Measurements from ENCODE around the gene IRF5. TPM values are rescaled to one million over a fixed set of nuclear protein-coding genes. Genes with fewer than 3 reads are reported as not detected.

Gene IRF5
- total RNA-seq, 1 donor from 2014 or later: 1.8 TPM

DNA sequence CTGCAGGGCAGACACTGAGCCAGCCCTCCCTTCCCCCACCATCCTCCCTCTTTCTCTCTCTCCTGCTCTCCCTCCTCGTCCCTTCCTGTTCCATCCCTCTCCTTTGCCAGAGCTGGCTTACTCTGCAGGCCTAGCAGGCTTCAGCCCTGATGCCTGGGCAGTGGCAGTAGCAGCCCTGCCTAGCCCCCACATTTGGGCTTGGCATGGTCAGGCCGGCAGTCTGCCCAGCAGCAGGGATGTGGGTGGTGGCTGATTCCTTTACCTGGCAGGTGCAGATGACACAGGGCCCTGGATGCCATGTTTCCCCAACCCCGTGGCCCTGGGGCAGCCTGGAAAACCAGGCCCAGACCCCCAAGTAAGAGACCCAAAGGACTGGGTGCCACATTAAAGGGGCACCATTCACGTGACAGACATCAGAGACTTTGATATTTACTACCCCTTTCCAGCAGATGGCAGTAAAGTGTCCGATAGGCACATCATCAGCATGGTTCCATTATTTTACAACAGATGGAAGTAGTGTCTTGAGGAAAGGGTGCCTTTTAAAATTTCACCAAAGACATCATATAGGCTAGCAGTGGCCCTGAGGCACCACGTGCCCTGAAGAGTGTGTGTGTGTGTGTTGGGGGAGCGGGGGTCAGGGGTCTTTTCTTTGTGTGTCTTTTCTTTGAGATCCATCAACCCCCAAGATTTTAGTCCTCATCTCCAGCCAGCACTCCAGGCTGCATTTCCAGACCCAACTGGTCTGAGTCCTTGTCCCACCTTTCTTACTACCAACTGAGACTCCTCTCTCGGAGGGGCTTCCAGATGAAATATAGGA lies 33.1 kb upstream of the IRF5 start:
- no peak for DNase-seq (ENCODE audit: extremely low spot score, unreplicated experiment)

DNA sequence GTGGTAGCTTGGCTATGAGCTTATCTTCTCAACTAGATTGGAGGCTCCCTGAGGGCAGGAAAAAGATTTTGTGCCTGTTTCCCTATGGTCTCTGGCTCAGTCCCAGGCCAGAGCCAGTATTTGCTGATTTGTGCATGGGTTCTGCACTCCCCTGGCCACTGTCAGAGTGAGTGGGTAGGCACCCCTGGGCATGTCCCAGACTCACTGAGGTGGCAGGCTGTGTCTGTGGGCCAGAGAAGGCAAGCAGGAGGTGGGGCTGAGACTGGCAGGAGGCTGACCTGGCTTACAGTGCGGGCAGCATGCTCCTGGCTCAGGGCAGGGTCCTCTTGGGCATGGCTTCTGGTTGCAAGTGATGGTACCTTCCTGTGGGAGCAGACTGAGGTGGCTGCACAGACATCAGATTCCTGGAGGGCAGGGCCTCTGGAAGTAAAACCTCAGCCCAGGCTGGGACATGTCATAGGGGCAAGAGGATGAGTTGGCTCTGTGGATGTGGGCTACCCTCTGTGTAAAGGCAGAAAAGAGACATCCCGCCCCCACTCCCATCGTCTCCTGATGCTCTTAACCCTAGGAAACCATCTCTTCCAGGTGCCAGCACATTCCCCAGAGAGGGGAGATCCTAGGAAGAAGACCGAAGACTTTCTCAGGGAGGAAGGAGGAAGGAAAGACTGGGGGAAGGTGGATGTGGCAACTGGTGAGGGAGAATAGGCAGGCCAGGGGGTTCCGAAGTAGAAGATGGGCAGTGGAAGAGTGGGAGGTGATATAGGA lies 31.5 kb upstream of the IRF5 start:
- DNase-seq (ENCODE audit: extremely low spot score, unreplicated experiment): no peak
- Mint-ChIP-seq H3K4me1 (ENCODE audit: unreplicated experiment) (peaks cover 22% of the 10 kb centered on the region), H3K9me3 (no peaks in the 10 kb centered on the region), H3K36me3 (no peaks in the 10 kb centered on the region), H3K27me3 (peaks cover 34% of the 10 kb centered on the region), H3K27ac (no peak overlapping the region), H3K4me3 (no peak overlapping the region)
- TF ChIP-seq CTCF (conservative IDR thresholded peaks at IDR 0.05): no peak

More for the DNA sequence above, 33.1 kb upstream of the IRF5 start:
- Mint-ChIP-seq H3K27ac (no peak overlapping the region), H3K4me3 (no peak overlapping the region), H3K4me1 (ENCODE audit: unreplicated experiment) (peaks cover 12% of the 10 kb centered on the region), H3K36me3 (no peaks in the 10 kb centered on the region), H3K9me3 (no peaks in the 10 kb centered on the region), H3K27me3 (peaks cover 24% of the 10 kb centered on the region)
- peak; percentile 73 for TF ChIP-seq CTCF (conservative IDR thresholded peaks at IDR 0.05)

- H3K27me3 Mint-ChIP-seq: peaks cover 41% of the 10 kb centered on the region
- H3K27ac Mint-ChIP-seq: no peak overlapping the region
- DNase-seq (ENCODE audit: extremely low spot score, unreplicated experiment): no peak
- no peak overlapping the region for H3K4me3 Mint-ChIP-seq
- no peaks in the 10 kb centered on the region for H3K36me3 Mint-ChIP-seq
- no peaks in the 10 kb centered on the region for H3K9me3 Mint-ChIP-seq
- TF ChIP-seq CTCF (conservative IDR thresholded peaks at IDR 0.05): no peak
- peaks cover 30% of the 10 kb centered on the region for H3K4me1 Mint-ChIP-seq (ENCODE audit: unreplicated experiment)
Measured at GRCh38 chr7:128906766-128907559, 30.8 kb upstream of the IRF5 start.

DNA sequence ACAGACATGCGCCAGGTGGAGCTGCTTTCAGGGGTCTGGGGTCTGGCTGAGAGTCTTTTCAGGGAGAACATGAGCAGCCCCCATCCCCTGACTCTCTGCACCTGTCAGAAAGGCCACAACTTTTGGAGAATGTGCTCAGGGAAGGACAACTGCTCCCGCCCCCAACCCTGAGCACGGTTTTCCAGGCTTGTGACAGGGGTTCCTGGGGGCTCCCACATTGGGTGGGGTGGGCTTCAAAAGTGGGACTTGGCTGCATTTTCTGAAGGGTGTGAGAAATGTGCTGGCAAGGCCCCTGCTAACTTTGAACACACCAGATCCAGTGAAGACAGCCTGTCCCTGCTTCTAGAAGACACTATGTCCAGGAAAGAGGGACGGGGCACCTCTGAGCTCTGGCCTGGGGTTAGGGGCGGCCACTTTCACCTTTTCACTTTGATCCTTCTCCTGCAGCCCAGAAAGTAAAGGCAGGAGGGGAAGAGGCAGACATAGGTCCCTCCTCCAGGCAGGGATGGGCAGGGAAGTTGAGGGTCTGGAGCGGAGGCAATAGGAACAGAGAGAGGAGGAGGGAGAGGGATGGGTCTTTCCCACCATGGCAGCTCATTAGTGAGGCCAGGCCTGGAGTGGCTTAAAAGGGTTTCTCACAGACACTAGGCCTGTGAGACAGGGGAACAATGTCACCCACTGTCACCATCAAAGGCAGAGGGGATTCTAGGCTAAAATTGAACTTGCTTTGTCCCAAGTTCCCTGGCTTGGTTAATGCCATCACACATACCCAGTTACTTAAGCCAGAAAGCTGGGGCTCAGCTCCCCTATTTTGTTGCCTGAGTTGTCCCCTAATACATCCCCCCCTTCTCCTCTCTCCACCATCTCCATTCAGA lies 28.7 kb upstream of the IRF5 start:
- Mint-ChIP-seq H3K9me3 (no peaks in the 10 kb centered on the region), H3K27ac (peak overlapping the region; percentile 61), H3K4me3 (peak overlapping the region; percentile 83), H3K27me3 (peaks cover 45% of the 10 kb centered on the region), H3K36me3 (no peaks in the 10 kb centered on the region), H3K4me1 (ENCODE audit: unreplicated experiment) (peaks cover 29% of the 10 kb centered on the region)
- DNase-seq (ENCODE audit: extremely low spot score, unreplicated experiment): no peak
- no peak for TF ChIP-seq CTCF (conservative IDR thresholded peaks at IDR 0.05)

Measured in type B pancreatic cell (in vitro differentiated cells).